HUES6 (cell line): Measurements from ENCODE around the gene SLC25A13.

Experiments used
- H3K27ac ChIP-seq: 2 replicates; pipeline ENCODE4 v1.7.0; 2013; ENCODE audit warnings: low read depth, mild to moderate bottlenecking, low read length, inconsistent platforms
- H3K27me3 ChIP-seq: 2 replicates; pipeline ENCODE4 v1.6.1; 2013; ENCODE audit warnings: low read length; ENCODE audit not compliant: control insufficient read depth, insufficient read depth
- H3K36me3 ChIP-seq: 2 replicates; pipeline ENCODE4 v1.6.1; 2013; ENCODE audit warnings: low read length; ENCODE audit not compliant: control insufficient read depth, insufficient read depth
- H3K4me1 ChIP-seq: 2 replicates; pipeline ENCODE4 v1.6.1; 2013; ENCODE audit warnings: low read length; ENCODE audit not compliant: control insufficient read depth, insufficient read depth
- H3K4me3 ChIP-seq: 2 replicates; pipeline ENCODE4 v1.5.1; 2013; ENCODE audit warnings: low read depth, low read length
- H3K9ac ChIP-seq: one replicate; pipeline ENCODE4 v1.6.1; 2013; ENCODE audit warnings: mild to moderate bottlenecking, low read length
- H3K9me3 ChIP-seq: 2 replicates; pipeline ENCODE4 v1.6.1; 2013; ENCODE audit warnings: low read depth, low read length; ENCODE audit not compliant: control insufficient read depth, insufficient read depth

SLC25A13 gene

DNA sequence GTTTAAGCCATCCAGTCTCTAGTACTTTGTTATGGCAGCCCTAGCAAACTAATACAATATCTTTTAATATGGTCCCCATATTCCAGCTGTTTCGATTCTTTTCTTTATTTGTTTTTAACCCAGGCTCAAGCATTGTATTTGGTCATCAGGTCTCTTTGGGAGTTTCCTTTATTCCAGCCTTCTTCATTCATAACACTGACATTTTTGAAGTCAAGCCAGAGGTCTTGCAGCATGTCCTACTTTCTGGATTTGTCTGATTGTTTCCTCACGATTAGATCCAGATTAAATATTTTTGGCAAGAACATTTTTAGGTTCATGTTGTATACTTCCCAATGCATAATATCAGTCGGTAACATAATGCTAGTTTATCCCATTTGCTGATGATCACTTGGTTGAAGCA lies 11.8 kb downstream of the SLC25A13 start:
- no peak overlapping the region for H3K4me3 ChIP-seq
- peaks cover 31% of the 10 kb centered on the region for H3K4me1 ChIP-seq
- no peak overlapping the region for H3K9ac ChIP-seq
- H3K27me3 ChIP-seq: no peaks in the 10 kb centered on the region
- peaks cover 6% of the 10 kb centered on the region; the same call in 1 of the 2 replicates for H3K36me3 ChIP-seq
- H3K27ac ChIP-seq: no peak overlapping the region
- no peaks in the 10 kb centered on the region for H3K9me3 ChIP-seq

DNA sequence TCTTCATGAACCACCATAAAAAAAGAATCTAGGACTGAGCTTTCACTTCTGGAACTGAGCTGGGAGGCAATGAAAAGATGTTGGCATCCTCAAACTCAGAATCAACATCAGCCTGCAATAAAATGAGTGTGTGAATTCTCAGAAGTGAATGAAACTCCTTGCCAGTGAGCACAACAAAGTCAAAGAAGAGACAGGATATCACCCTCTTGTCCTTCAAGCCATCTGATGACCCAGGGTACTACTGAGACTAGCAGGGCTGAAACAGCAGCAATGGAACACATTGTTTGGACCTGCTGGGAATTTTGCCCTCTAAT lies 13.0 kb downstream of the SLC25A13 start:
- Histone ChIP-seq H3K27ac (no peak overlapping the region), H3K9ac (no peak overlapping the region), H3K4me3 (no peak overlapping the region), H3K9me3 (no peaks in the 10 kb centered on the region), H3K36me3 (peaks cover 6% of the 10 kb centered on the region; the same call in 1 of the 2 replicates), H3K27me3 (no peaks in the 10 kb centered on the region), H3K4me1 (peaks cover 20% of the 10 kb centered on the region)

DNA sequence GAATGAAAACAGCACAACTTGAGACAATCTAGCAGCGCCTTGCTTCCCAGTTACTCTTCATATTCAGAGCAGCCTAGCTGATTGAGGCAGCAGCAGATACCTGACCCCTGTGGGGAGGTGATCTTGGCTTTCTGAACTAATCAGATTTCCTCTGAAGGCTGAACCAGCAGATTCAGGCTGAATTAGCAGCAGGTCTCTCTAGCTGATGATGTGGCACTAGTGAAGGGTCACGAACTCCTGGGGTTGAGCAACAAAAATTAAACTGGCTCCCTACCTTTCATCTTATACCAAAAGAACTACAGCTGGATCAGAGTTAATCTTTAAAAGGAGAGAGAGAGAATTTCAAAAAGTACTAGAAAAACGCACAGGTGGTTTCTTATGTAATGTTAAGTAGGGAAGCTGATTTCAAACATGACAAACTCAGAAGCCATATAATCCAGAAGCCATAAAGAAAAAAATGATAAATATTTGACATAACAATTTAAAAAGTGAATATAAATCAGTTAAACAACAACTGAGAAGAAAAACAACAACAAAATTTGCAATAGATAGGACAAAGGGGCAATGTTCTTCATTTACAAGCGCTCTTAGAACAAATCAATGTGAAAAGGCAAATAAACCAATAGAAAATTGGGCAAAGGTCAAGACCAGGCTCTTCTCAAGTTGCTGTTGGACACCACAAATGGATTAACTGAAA lies 13.5 kb downstream of the SLC25A13 start:
- no peak overlapping the region for H3K4me3 ChIP-seq
- H3K27me3 ChIP-seq: no peaks in the 10 kb centered on the region
- no peak overlapping the region for H3K27ac ChIP-seq
- peaks cover 22% of the 10 kb centered on the region for H3K4me1 ChIP-seq
- H3K9me3 ChIP-seq: no peaks in the 10 kb centered on the region
- peaks cover 6% of the 10 kb centered on the region; the same call in 1 of the 2 replicates for H3K36me3 ChIP-seq
- H3K9ac ChIP-seq: no peak overlapping the region

DNA sequence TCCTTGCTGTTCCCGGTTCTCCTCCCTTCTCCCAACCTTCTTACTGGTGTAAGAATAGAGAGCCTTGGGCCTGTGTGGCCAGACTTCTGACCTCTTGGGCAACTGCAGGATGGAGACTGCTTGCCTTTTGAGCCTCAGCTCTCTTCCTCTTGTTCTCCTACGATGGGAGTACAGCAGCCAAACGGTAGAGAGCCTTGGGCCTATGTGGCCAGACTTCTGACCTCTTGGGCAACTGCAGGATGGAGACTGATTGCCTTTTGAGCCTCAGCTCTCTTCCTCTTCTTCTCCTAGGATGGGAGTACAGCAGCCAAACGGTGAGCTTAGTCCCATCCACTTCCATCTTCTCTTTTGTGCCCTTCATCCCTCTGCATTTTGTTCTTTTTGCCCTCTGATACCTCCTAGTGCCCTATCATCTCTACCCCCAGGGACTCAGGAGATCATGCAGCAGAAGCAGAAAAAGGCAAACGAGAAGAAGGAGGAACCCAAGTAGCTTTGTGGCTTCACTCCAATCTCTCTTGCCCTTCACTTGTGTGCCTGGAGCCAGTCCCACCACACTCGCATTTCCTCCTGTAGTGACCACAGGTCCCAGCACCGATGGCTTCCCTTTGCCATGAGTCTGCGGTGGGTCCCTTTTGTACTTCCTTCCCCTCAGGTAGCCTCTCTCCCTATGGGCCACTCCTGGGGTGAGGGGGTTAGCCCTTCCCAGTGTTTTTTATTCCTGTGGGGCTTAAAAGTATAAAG lies 15.3 kb downstream of the SLC25A13 start:
- Histone ChIP-seq H3K4me3 (no peak overlapping the region), H3K4me1 (peaks cover 22% of the 10 kb centered on the region), H3K36me3 (no peaks in the 10 kb centered on the region), H3K9ac (no peak overlapping the region), H3K27me3 (no peaks in the 10 kb centered on the region), H3K27ac (no peak overlapping the region), H3K9me3 (no peaks in the 10 kb centered on the region)

DNA sequence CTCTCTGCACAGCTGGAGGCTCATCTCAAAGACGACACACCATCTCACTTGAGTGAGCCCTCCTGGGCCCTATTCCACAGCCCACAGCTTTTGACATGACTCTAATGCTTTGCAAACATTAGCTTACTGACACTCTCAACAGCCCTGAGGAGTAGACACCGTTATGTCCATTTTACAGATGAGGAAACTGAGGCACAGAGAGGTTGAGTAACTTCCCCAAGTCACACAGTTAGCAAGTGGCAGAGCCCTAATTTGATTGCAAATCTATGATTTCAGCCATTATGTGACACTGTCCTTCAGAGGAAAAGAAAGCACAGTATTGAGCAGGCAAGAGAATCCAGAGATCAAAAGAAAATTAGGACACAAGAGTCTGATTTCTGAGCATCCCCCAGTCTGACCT lies 16.0 kb downstream of the SLC25A13 start:
- no peaks in the 10 kb centered on the region for H3K27me3 ChIP-seq
- H3K4me3 ChIP-seq: no peak overlapping the region
- H3K9ac ChIP-seq: no peak overlapping the region
- no peaks in the 10 kb centered on the region for H3K9me3 ChIP-seq
- H3K4me1 ChIP-seq: peaks cover 22% of the 10 kb centered on the region
- H3K27ac ChIP-seq: no peak overlapping the region
- no peaks in the 10 kb centered on the region for H3K36me3 ChIP-seq

DNA sequence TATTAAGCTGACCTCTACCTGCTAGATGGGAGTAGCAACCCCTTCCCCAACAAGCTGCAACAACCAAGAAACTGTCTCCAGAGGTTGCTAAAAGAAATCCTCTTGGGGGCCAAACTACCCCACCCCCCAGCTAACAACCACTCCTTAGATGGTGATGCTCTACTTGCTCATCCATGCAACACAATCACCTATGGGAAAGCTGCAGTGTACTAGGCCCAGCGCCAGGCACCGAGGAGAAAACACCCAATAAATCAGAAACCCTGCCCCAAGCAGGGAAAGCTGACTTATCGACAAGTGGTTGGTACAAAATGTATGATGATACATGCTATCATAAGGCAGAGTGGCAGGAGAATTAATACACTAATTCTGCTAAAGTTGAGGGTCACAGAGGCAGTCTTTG lies 17.3 kb downstream of the SLC25A13 start:
- Histone ChIP-seq H3K4me1 (peaks cover 22% of the 10 kb centered on the region), H3K27ac (no peak overlapping the region), H3K9me3 (no peaks in the 10 kb centered on the region), H3K4me3 (no peak overlapping the region), H3K9ac (no peak overlapping the region), H3K36me3 (no peaks in the 10 kb centered on the region), H3K27me3 (no peaks in the 10 kb centered on the region)

DNA sequence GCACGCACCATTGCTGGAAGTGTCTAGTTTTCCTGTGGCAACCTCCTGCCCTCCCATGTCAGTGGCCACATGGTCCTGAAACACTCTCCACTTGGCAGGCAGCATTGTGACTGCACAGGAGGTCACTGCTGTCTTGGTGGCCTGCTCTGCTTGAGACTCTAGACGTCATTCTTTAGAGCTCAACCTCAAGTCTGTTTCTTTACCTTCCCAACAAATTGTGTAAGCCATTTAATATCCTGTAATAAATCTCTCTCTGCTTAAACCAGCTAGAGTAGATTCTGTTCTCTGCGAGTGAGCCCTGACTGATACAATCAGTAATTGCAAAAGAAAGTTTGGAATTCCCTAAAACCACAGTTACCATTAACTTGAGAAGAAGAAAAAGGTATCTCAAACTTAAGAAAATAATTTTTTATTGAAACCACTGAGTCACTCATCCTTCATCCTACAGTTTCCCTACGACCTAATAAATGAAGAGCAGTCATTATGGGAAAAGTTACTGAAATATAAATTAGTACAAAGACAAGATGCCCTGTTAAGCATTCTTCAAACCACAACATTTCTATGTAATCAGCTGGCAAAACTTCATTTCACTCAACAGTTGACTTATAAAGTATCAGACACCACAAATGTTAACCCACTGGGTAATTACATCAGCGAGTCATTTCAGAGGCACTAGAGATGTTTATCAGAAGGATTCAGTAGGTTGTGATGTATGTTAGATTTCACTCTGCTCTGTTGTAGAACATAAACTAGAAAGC lies 18.0 kb downstream of the SLC25A13 start:
- Histone ChIP-seq H3K27me3 (no peaks in the 10 kb centered on the region), H3K9me3 (no peaks in the 10 kb centered on the region), H3K9ac (no peak overlapping the region), H3K4me1 (peaks cover 15% of the 10 kb centered on the region), H3K27ac (no peak overlapping the region), H3K36me3 (no peaks in the 10 kb centered on the region), H3K4me3 (no peak overlapping the region)

DNA sequence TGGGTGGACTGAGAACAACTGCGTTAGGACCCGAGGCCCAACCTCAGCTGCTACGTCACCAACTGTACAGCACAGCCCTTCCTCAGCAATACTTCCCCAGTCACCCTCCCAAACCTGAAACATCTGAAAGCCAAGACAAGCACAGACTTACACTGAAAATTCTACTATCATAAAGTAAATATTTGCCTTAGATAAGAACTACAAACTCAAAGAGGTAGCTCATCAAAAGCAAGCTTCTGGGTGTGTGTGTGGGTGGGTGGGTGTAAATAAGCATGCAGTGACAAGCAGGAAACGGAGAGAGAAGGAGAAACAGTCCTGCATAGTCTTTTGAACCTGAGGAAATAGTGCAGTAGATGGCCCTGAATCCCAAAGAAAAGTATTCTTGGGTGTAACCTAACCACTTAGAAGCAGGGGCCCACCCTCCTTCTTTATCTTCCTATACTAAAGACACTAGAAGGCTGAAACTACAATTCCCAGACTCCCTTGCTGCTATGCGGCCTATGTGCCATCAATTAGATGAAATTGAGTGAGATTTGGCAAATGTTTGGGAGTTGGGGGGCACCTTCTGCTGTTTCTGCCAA lies 18.7 kb downstream of the SLC25A13 start:
- H3K27ac ChIP-seq: no peak overlapping the region
- no peaks in the 10 kb centered on the region for H3K27me3 ChIP-seq
- no peaks in the 10 kb centered on the region for H3K36me3 ChIP-seq
- H3K4me3 ChIP-seq: no peak overlapping the region
- peaks cover 9% of the 10 kb centered on the region for H3K4me1 ChIP-seq
- no peaks in the 10 kb centered on the region for H3K9me3 ChIP-seq
- H3K9ac ChIP-seq: no peak overlapping the region

DNA sequence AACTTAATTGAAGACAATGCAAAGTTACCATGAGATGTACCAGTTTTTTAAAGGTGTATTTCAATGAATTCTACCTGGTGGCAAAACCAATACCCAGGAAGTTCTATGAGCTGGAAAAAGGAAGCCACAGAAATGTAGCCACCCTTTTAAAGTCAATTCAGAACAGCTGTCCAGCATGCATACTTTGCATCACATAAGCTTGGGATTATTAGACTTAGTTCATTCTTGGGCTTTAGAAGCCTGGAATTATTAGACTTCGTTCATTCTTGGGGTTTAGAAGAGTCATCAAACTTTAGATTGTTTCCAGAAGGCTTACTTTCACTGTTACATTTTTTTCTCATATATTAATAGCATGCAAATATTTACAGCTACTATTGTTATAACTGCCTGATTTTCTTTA lies 20.9 kb downstream of the SLC25A13 start:
- H3K4me1 ChIP-seq: peaks cover 3% of the 10 kb centered on the region; the same call in 1 of the 2 replicates
- H3K36me3 ChIP-seq: peaks cover 3% of the 10 kb centered on the region; the same call in 1 of the 2 replicates
- H3K27me3 ChIP-seq: no peaks in the 10 kb centered on the region
- no peak overlapping the region for H3K4me3 ChIP-seq
- no peaks in the 10 kb centered on the region for H3K9me3 ChIP-seq
- no peak overlapping the region for H3K27ac ChIP-seq
- H3K9ac ChIP-seq: no peak overlapping the region

DNA sequence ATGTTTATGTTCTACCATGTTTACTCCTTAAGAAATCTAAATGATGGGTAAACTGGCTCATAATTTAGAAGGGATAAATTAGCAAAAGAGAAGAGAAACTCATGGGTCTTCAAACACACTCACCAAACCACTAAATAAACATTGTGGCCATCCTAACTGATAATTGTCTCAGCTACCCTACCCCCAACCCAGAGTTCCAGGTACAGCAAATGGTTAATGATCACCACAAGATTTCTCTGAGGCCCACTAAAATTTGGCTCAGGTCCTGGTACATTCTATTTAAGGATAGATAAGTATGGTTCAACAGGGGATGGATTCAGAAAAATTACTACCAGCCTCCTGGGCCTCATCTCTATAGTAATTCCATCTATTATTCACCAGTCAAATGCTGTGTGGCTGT lies 21.4 kb downstream of the SLC25A13 start:
- no peak overlapping the region for H3K9ac ChIP-seq
- H3K27ac ChIP-seq: no peak overlapping the region
- peaks cover 3% of the 10 kb centered on the region; the same call in 1 of the 2 replicates for H3K4me1 ChIP-seq
- peaks cover 5% of the 10 kb centered on the region; the same call in 1 of the 2 replicates for H3K36me3 ChIP-seq
- no peaks in the 10 kb centered on the region for H3K27me3 ChIP-seq
- no peaks in the 10 kb centered on the region for H3K9me3 ChIP-seq
- no peak overlapping the region for H3K4me3 ChIP-seq
